Mammary epithelial cell (primary cell): ENCODE measurements around the gene NRIP3.

Experiments used
- EZH2 ChIP-seq: IDR thresholded peaks from 2 replicates; pipeline ENCODE4 v1.6.1; 2012; ENCODE audit warnings: low read length, inconsistent platforms, borderline replicate concordance
- TF ChIP-seq, protein P1 (sequence below), 2 donors: IDR thresholded peaks in 1 of 2; conservative IDR thresholded peaks in 1 of 2; 2 replicates each; pipeline ENCODE4 v1.5.1; 2011 to 2012; ENCODE audit warnings: inconsistent platforms in 2 of 2, low read length in 2 of 2, mild to moderate bottlenecking in 2 of 2, control low read depth in 1 of 2, low read depth in 1 of 2; ENCODE audit not compliant: insufficient read depth in 1 of 2; ENCODE audit errors: extremely low read depth in 1 of 2

DNA sequence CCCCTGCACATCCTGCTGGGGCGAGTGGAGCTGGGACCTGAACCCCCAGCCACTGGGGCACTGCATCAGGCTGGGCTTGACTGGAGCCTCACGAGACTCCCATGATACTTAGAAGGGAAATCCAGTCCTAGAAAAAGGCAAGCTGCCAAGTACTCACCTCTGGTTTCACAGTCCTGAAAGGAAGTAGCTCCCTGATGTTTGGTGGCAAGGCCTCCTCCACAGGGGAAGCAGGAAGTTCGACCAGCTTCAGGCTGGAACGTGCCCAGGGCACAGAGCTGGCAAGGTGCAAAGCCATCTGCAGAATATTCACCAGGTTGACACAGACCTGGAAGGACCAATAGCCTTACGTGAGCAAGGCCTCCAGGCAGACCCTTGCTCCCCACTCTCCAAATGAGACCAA, 26.8 kb upstream of the NRIP3 start:
- TF ChIP-seq, protein P1, sequence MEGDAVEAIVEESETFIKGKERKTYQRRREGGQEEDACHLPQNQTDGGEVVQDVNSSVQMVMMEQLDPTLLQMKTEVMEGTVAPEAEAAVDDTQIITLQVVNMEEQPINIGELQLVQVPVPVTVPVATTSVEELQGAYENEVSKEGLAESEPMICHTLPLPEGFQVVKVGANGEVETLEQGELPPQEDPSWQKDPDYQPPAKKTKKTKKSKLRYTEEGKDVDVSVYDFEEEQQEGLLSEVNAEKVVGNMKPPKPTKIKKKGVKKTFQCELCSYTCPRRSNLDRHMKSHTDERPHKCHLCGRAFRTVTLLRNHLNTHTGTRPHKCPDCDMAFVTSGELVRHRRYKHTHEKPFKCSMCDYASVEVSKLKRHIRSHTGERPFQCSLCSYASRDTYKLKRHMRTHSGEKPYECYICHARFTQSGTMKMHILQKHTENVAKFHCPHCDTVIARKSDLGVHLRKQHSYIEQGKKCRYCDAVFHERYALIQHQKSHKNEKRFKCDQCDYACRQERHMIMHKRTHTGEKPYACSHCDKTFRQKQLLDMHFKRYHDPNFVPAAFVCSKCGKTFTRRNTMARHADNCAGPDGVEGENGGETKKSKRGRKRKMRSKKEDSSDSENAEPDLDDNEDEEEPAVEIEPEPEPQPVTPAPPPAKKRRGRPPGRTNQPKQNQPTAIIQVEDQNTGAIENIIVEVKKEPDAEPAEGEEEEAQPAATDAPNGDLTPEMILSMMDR (conservative IDR thresholded peaks at IDR 0.05 in 1 of 2, IDR thresholded peaks at IDR 0.05 in 1 of 2; ENCODE audit: extremely low read depth in 1 of 2, insufficient read depth in 1 of 2, low read depth in 1 of 2, low read length in 2 of 2), result no peak
- TF ChIP-seq EZH2, result no peak
